B cell (primary cell): ENCODE measurements around the gene PRPF40A. TPM values are rescaled to one million over a fixed set of nuclear protein-coding genes. Genes with fewer than 3 reads are reported as not detected.
A peak's percentile ranks its signal among the peaks of the same experiment; 100 is the strongest.

Experiments
- ATAC-seq: fragments of 200-7000 bp; cut with Tn5 transposase; one replicate; pipeline ENCODE4 v1.10.0; 2021; ENCODE audit warnings: low read depth, mild to moderate bottlenecking, moderate number of reproducible peaks, moderate library complexity
- CTCF ChIA-PET: fragments of 350-600 bp; sonication (Branson Sonifier 250); formaldehyde crosslinking; loops from one replicate; lab custom pipeline; 2021; ENCODE audit warnings: antibody characterized with exemption, inconsistent platforms; lab: Charles Lee
- POLR2A ChIA-PET: fragments of 350-600 bp; sonication (Branson Sonifier 250); formaldehyde crosslinking; loops from one replicate; lab custom pipeline; 2021; ENCODE audit warnings: antibody characterized with exemption; lab: Charles Lee
- DNase-seq: peaks from one replicate; pipeline ENCODE4 v3.0.0; 2013
- H2AFZ ChIP-seq: 2 replicates; pipeline ENCODE4 v1.6.1; 2012; ENCODE audit warnings: mild to moderate bottlenecking, low read depth, low read length; ENCODE audit not compliant: insufficient read depth, poor library complexity, severe bottlenecking
- H3K27ac ChIP-seq, 2 donors: 1 replicate in 1 of 2; 2 replicates in 1 of 2; pipeline ENCODE4 v1.5.1; 2012 to 2013; ENCODE audit warnings: low read length in 2 of 2, mild to moderate bottlenecking in 2 of 2, moderate library complexity in 1 of 2
- H3K27me3 ChIP-seq, 4 experiments: fragments of 200-600 bp in 1 of 4; sonication (generic) in 1 of 4; replicated peaks in 1 of 4; 1 replicate in 2 of 4; 2 replicates in 2 of 4; pipeline versions ENCODE4 v1.6.1 to v1.7.0; 2013 to 2016; ENCODE audit warnings: low read length in 3 of 4, mild to moderate bottlenecking in 2 of 4, mixed read lengths in 1 of 4, moderate library complexity in 1 of 4; ENCODE audit not compliant: insufficient read depth in 4 of 4, control insufficient read depth in 3 of 4; ENCODE audit errors: control extremely low read depth in 1 of 4
- H3K36me3 ChIP-seq, 2 experiments: replicated peaks in 1 of 2; 1 replicate in 1 of 2; 2 replicates in 1 of 2; pipeline versions ENCODE4 v1.6.1 to v1.7.1; 2013; ENCODE audit warnings: low read length in 1 of 2; ENCODE audit not compliant: insufficient read depth in 2 of 2, control insufficient read depth in 1 of 2; ENCODE audit errors: control extremely low read depth in 1 of 2, extremely low read depth in 1 of 2
- H3K4me1 ChIP-seq, 2 donors: fragments of 200-600 bp in 1 of 2; sonication (generic) in 1 of 2; 1 replicate in 1 of 2; 2 replicates in 1 of 2; pipeline versions ENCODE4 v1.5.1 to v1.6.1; 2013 to 2017; ENCODE audit warnings: low read length in 2 of 2; ENCODE audit not compliant: control insufficient read depth in 2 of 2, insufficient read depth in 2 of 2
- H3K4me2 ChIP-seq: replicated peaks from 2 replicates; pipeline ENCODE3; 2012; ENCODE audit warnings: mild to moderate bottlenecking, low read depth, low read length; ENCODE audit not compliant: poor library complexity, severe bottlenecking
- H3K4me3 ChIP-seq, 5 experiments: fragments of 200-600 bp in 1 of 5; sonication (generic) in 1 of 5; 1 replicate in 3 of 5; 2 replicates in 2 of 5; pipeline versions ENCODE4 v1.5.1 to v1.7.0; 2011 to 2016; ENCODE audit warnings: low read length in 4 of 5, mild to moderate bottlenecking in 4 of 5, low read depth in 2 of 5, control low read depth in 1 of 5, moderate library complexity in 1 of 5; ENCODE audit not compliant: insufficient read depth in 1 of 5; ENCODE audit errors: control extremely low read depth in 1 of 5, extremely low read depth in 1 of 5
- H3K79me2 ChIP-seq: fragments of 200-600 bp; sonication (generic); one replicate; pipeline ENCODE4 v1.6.0; 2016; ENCODE audit warnings: low read length; ENCODE audit not compliant: control insufficient read depth, insufficient read depth
- H3K9ac ChIP-seq: fragments of 200-600 bp; sonication (generic); 2 replicates; pipeline ENCODE4 v1.6.1; 2017; ENCODE audit warnings: mild to moderate bottlenecking, low read length, moderate library complexity
- H3K9me3 ChIP-seq, 3 donors: one replicate each; pipeline versions ENCODE4 v1.6.1 to v1.7.1; 2013; ENCODE audit warnings: low read length in 2 of 3; ENCODE audit not compliant: control insufficient read depth in 2 of 3, insufficient read depth in 1 of 3; ENCODE audit errors: control extremely low read depth in 1 of 3
- H4K20me1 ChIP-seq: 2 replicates; pipeline ENCODE4 v1.6.0; 2012; ENCODE audit warnings: mild to moderate bottlenecking, low read length; ENCODE audit not compliant: insufficient read depth, control insufficient read depth, poor library complexity, severe bottlenecking
- H3K27ac Mint-ChIP-seq: one replicate; pipeline ENCODE4 v1.8.0; 2021; ENCODE audit warnings: mixed read lengths
- H3K27me3 Mint-ChIP-seq: one replicate; pipeline ENCODE4 v1.8.0; 2021; ENCODE audit warnings: mixed read lengths
- H3K4me1 Mint-ChIP-seq: one replicate; pipeline ENCODE4 v1.8.0; 2021; ENCODE audit warnings: mixed read lengths
- H3K4me3 Mint-ChIP-seq: one replicate; pipeline ENCODE4 v1.8.0; 2021; ENCODE audit warnings: mixed read lengths
- H3K9me3 Mint-ChIP-seq: one replicate; pipeline ENCODE4 v1.8.0; 2022; ENCODE audit warnings: mixed read lengths; ENCODE audit not compliant: insufficient read depth
- EZH2 ChIP-seq: IDR thresholded peaks from 2 replicates; pipeline ENCODE4 v1.6.1; 2012; ENCODE audit warnings: borderline replicate concordance, low read depth, mild to moderate bottlenecking, moderate library complexity, low read length; ENCODE audit not compliant: insufficient read depth, poor library complexity, severe bottlenecking
- WGBS: methylation state at CpG from one replicate; pipeline ENCODE4 v1.1.5; 2013; ENCODE audit warnings: missing lambda C conversion rate; ENCODE audit not compliant: insufficient coverage; 5-methylcytosine and 5-hydroxymethylcytosine counted together
- intact Hi-C: fragments of 100-400 bp; cut with micrococcal nuclease; formaldehyde crosslinking; loops from one replicate; pipeline ENCODE4 v1.10.0; 2022
- polyA plus RNA-seq: library from polyadenylated mRNA; depleted of rRNA; stranded (reverse); fragments of >200 nt; gene quantifications from 2 replicates; pipeline ENCODE4 v1.2.3, GENCODE V29; 2012
- total RNA-seq, 2 donors: library from RNA; stranded (reverse); fragments of 120-200 nt in 1 of 2; gene quantifications; 1 replicate in 1 of 2; 2 replicates in 1 of 2; pipeline versions ENCODE4 v1.2.3 to v1.2.4, GENCODE V29; 2013 to 2022
- TF ChIP-seq, protein P1 (sequence below): fragments of 200-600 bp; IDR thresholded peaks from one replicate; pipeline ENCODE4 v1.8.0; 2022; ENCODE audit warnings: antibody characterized with exemption, mild to moderate bottlenecking

PRPF40A gene
- total and polyA plus RNA-seq, 2 donors (not counting 1 experiment from before 2014, with no cell fraction given) = 40.4 to 115 TPM

DNA sequence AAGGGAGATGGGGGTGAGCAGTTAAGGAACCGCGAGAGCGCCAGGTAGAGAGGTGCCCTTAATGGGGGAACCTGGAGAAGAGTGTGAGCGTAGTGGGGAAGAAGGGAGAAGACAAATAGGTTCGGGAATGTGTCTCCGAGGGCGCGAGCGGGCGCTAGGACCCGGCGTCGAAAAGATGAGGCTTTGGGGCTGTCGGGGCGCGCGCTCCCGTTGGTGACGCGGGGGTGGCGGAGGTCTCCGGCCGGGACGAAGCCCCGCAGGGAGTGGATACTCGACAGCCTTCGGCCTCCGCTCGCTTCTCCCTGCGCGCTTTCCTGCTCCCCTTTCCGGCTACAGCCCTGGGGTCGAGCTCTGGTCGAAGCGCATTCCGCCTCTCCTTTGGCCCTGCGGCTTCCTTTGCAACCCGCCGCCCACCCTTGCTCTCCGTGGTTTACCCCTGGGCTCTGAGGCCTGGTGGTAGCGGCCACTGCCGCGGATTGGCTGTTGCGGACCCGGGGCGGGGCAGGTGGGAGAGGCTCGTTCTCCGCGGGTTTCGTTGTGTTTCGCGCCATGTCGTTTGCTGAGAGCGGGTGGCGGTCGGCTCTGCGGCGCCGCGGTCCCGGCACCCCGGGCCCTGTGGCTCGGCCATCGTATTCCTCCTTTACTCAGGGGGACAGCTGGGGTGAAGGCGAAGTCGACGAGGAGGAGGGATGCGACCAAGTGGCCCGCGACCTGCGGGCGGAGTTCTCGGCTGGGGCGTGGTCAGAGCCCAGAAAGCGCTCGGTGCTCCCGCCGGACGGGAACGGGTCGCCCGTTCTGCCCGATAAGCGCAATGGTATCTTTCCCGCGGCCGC is 1.0 kb upstream of the PRPF40A start, which contains the start of gene ARL6IP6:
Gene ARL6IP6, plus strand, starts transcription at position 545 of the 833 bp plus-strand sequence. Its CDS starts 5 bp downstream, at position 550.
- Histone ChIP-seq H3K4me2 (peak within 1 kb of the TSS; percentile 78), H3K4me1 (peaks cover 26 to 30% of the 10 kb centered on the region in 2 donors), H3K9ac (peak within 1 kb of the TSS; percentile 88), H3K79me2 (peaks cover 66% of the 10 kb centered on the region), H3K4me3 (peak within 1 kb of the TSS; percentile 72 to 97 (median 93)), H3K27me3 (no peaks in the 10 kb centered on the region), H2AFZ (peak within 1 kb of the TSS; percentile 94), H3K36me3 (peaks cover 3 to 24% of the 10 kb centered on the region in 2 experiments), H3K27ac (peak within 1 kb of the TSS; percentile 94 to 96), H3K9me3 (no peaks in the 10 kb centered on the region), H4K20me1 (peaks cover 44% of the 10 kb centered on the region)
- H3K9me3 Mint-ChIP-seq = no peaks in the 10 kb centered on the region
- DNase-seq (peak; percentile 96), ATAC-seq (peak; percentile 57)
- ChIA-PET POLR2A (interaction anchor here (1.0 to 2.3 kb wide), 3 partner anchors 542 to 1309 kb away, joined by 3 to 10 read pairs (median 6); partner anchors contain the start of genes ARL5A, RIF1 and STAM2), CTCF (interaction anchor here (1.1 kb wide), 2 partner anchors 82 to 542 kb away, joined by 3 to 5 read pairs; partner anchors contain the start of gene STAM2)
- no peaks in the 10 kb centered on the region for H3K27me3 Mint-ChIP-seq
- peaks cover 49% of the 10 kb centered on the region for H3K4me1 Mint-ChIP-seq
- H3K27ac Mint-ChIP-seq = peak within 1 kb of the TSS; percentile 95
- no peak for TF ChIP-seq EZH2
- TF ChIP-seq, protein P1, sequence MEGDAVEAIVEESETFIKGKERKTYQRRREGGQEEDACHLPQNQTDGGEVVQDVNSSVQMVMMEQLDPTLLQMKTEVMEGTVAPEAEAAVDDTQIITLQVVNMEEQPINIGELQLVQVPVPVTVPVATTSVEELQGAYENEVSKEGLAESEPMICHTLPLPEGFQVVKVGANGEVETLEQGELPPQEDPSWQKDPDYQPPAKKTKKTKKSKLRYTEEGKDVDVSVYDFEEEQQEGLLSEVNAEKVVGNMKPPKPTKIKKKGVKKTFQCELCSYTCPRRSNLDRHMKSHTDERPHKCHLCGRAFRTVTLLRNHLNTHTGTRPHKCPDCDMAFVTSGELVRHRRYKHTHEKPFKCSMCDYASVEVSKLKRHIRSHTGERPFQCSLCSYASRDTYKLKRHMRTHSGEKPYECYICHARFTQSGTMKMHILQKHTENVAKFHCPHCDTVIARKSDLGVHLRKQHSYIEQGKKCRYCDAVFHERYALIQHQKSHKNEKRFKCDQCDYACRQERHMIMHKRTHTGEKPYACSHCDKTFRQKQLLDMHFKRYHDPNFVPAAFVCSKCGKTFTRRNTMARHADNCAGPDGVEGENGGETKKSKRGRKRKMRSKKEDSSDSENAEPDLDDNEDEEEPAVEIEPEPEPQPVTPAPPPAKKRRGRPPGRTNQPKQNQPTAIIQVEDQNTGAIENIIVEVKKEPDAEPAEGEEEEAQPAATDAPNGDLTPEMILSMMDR = no peak
- intact Hi-C loops = loop anchor here (1.0 to 10.0 kb wide), 5 partner anchors 22 to 946 kb away; partner anchors contain the start of genes ARL5A and FMNL2
- peak within 1 kb of the TSS; percentile 94 for H3K4me3 Mint-ChIP-seq
- whole genome bisulfite sequencing = under 1% methylated on average over 87 of the region's 87 CpGs
